HL-60/S4 treated with retinoic acid at 250 ng/mL for 4 days and 3 days (cell line): ENCODE results near the gene UCK1.

Experiments used
- in situ Hi-C: fragments of 300-500 bp; cut with MboI; formaldehyde crosslinking; loops from 2 replicates; pipeline ENCODE4 v1.7.0; 2022; ENCODE audit warnings: low sequenced_read_pairs

Gene UCK1

DNA sequence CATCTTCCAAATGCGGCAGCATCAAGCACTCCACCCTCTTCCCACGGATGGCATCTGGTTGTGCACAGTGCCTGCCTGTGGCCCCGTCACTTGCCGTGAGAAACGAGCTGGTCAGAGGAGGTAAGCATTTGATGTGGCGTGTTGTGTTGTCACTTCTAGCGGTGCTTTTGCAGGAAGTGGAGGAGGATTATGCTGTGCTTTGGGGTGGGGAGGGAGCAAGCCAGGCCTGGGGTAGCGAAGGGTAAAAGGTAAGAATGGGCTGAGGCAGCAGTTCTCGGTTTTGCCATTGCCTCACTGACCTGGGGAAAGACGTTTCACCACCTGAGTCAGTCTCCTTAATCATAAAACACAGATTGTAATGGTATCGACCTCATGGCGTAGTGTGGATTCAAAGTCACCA, 30.7 kb downstream of the UCK1 start:
- in situ Hi-C loops = no loop called here

- in situ Hi-C loops = no loop called here
Observed at GRCh38 chr9:131499254-131499767, 31.8 kb downstream of the UCK1 start.

- in situ Hi-C loops = no loop called here
Observed at GRCh38 chr9:131496844-131497405, 34.1 kb downstream of the UCK1 start.

DNA sequence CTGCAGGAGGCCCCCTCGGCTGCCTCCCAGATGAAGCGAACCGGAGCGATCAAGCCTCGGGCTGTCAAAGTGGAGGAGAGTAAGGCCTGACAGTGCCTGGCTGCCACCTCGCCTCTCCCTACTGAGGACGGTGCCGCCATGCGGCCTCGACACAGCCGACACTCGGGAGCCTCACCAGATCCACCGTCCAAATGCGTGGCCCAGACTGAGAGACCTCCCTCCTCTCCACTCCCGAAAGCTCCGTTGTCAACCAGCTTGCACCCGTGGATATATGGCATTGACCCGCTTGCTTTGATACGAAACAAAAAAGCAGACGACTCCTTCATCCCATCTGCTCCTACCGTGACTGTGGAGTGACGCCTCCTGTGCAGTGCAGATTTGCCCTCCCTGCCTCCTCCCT, 35.3 kb downstream of the UCK1 start:
- in situ Hi-C loops = no loop called here

DNA sequence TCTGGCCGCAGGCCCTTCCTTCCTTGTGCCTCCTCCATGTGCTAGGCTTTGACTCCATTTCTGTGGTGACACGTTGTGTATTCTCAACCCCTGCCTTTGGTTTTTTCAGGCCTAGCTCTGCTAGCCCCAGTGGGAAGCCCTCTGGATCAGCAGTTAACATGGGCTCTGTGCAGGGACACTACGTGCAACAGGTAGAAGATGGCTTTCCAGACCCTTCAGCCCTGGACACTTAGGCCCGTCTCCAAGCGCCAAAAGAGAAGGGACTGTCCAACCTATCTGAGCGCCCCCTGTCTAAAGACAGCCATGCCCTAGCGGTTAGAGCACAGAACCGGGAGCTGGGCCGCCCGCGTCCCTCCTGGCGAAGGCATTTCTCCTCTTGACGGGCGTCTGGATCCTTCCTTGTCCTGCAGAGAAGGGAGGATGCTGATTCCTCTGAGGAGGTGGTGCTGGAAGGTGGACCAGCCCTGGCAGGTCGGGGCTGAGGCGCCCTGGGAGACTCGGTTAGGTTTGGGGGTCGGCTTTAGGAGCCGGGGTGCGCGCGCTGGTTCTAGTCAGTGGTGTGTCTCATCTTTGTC, 36.7 kb downstream of the UCK1 start:
- in situ Hi-C loops = no loop called here

GRCh38 chr9:131492070-131492469, 39.0 kb downstream of the UCK1 start:
- in situ Hi-C loops = no loop called here

DNA sequence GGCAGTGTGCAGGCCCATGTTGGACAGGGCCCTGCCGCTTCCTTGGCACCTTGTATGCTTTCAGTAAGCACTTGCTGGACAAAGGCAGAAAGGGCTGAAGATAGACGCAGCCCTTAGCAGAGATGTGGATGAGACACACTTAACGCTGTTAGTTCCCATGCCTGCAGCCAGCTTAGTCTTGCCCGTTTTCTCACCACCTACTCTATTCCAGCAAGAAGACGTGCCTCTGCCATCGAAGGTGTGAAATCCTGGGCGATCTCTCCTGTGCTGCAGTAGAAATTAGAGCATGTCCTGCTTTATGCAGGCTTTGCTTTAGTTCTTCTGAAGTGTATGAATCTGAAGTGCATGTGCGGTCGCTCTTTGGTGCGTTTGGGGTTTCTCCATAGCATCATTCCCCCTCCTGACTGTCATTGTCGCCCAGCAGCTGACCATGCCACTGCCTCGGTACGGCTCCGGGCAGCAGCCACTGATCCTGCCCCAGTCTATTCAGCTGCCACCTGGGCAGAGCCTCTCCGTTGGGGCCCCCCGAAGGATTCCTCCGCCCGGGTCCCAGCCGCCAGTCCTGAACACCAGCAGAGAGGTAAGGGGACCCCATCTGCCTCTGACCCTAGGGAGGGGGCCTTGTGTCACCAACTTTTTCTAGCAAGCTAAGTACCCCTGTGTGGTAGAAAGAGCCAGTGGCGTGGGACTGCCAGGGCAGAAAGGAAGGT, 39.9 kb downstream of the UCK1 start:
- in situ Hi-C loops = no loop called here

GRCh38 chr9:131490514-131490913, 40.5 kb downstream of the UCK1 start:
- in situ Hi-C loops = no loop called here

DNA sequence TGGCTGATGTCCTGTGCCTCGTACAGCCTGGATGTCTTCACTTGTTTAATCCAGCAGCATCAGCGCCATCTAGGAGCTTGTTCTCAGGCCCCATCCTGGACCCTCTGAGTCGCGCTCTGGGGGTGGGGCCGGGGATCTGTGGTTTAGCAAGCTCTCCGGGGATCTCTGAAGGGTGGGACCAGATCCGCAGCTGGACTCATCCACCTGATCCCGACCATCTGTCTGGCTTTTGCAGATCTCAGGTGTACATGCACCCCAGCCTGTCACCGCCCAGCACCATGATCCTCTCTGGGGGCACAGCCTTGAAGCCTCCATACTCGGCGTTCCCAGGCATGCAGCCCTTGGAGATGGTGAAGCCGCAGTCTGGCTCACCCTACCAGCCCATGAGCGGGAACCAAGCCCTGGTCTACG, 43.4 kb downstream of the UCK1 start:
- in situ Hi-C loops = no loop called here

GRCh38 chr9:131487001-131487400, 44.1 kb downstream of the UCK1 start:
- in situ Hi-C loops = no loop called here

DNA sequence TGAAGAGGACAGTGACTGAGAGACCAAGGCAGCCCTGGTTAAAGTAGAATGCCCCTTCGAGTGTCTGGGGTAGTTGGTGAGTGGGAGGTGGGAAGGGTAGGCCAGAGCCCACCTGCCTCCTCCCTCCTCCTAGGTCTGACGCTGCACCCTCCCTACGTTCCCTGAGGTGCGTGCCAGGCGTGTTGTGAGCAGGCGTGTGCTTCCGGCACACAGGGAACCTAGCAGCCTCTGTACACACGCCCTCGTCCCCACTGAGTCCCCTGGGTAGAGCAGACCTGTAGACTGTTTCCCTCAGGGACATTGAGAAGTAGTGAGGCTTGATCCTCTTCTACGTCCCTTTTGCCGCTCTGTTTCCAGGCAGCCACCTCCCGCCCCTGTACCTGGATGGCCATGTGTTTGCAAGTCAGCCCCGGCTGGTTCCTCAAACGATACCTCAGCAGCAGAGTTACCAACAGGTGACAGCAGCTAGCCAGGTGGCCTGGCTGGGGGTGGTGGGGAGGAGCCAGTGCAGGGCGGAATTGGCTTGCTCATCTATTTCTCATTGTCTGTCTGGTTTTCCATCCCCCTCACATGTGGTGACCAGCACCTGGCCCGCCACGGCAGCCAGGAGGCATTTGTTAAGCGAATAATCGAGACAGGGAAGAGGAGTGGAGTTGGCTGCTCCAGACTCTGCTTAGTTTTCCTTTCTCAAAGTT, 45.2 kb downstream of the UCK1 start:
- in situ Hi-C loops = no loop called here

DNA sequence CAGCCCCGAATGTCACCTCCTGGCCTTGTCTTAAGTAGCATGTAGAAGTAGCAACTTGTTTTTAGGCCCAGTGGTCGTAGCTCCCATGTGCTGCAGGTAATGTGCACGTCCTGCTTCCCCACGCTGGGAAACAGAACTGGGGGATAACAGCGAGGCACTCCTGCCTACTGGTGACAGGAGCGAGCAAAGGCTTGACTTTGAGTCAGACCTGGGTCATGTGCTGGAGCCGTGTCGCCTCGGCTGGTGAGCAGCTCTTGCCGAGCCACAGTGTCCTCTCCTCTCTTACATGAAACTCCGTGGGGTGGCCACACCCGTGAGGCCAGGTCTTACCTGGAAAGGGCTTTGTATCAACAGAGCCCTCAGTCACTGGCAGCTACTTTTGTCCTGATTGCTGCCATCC, 45.9 kb downstream of the UCK1 start:
- in situ Hi-C loops = no loop called here

GRCh38 chr9:131484560-131485185, 46.4 kb downstream of the UCK1 start:
- in situ Hi-C loops = no loop called here

DNA sequence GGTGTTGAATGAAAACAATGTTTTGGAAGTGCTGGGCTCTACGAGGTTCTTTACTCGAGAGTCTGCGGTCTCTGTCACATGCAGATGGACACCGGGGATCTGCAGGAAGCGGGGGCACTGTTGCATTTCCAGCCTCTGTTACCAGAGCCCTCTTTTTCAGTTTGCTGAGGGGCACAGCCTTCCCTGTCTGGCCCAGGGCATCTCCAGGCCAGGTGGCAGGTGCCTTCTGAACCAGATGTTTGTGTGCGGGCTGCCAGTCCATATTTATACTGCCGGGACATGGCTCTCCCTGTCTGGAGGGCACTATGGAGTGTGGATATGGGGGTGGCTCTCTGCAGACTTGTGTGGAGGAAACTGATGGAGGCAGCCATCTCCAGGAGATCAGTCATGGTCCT, 47.0 kb downstream of the UCK1 start:
- in situ Hi-C loops = no loop called here

DNA sequence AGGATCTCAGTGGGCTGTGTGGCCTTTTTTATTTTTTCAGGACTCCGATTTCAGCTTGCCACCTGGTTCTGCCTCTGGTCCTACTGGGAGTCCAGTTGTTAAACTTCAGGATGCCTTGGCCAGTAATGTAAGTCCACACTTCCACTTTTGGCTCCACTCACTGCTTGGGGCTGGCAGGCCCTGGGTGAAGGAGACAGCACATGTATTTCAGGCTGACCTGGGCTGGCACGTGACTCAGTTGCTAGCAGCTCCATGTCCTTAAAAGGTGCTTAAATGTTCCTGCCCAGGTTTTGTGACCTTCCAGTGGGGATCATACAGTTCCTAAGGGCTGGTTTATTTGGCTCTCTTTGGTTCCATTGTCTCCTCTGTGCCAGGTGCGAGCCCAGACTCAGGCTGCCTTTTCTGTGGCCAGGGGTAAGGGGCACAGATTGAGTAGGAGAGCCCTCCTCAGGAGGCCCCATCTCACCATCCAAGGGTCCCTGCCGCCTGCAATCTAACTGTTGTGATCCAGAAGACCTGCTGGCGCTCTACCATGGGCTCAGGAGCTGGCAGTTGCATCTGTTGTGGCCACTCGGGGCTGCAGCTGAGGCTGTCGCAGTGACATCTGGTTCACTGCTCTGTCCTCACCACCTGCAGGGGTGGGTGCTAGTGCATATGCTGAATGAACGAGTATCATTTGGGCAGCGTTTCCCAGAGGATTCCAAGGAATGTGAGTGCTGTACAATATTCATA, 47.6 kb downstream of the UCK1 start:
- in situ Hi-C loops = no loop called here

DNA sequence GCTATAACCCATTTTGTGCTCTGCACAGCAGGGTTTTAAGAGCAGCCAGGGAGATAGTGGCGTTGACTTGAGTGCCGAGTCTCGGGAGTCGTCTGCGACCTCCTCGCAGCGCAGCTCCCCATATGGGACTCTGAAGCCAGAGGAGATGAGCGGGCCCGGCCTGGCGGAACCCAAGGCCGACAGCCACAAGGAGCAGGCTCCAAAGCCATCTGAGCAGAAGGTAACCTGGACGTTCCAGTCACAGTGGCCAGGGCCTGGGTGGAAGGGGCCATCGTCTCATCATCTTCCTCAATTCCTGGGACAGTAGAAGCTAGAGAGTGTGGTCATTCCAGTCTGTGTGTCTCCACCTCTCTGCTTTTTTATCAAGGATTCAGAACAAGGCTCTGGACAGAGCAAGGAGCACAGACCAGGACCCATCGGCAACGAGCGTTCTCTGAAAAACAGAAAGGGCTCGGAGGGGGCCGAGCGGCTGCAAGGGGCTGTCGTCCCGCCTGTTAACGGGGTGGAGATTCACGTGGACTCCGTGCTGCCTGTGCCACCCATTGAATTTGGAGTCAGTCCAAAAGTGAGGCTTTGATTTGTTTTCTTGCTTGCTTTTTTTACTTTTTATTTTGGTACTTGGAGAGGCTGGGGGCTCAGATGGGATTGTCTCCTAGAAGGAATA, 48.6 kb downstream of the UCK1 start:
- in situ Hi-C loops = no loop called here

DNA sequence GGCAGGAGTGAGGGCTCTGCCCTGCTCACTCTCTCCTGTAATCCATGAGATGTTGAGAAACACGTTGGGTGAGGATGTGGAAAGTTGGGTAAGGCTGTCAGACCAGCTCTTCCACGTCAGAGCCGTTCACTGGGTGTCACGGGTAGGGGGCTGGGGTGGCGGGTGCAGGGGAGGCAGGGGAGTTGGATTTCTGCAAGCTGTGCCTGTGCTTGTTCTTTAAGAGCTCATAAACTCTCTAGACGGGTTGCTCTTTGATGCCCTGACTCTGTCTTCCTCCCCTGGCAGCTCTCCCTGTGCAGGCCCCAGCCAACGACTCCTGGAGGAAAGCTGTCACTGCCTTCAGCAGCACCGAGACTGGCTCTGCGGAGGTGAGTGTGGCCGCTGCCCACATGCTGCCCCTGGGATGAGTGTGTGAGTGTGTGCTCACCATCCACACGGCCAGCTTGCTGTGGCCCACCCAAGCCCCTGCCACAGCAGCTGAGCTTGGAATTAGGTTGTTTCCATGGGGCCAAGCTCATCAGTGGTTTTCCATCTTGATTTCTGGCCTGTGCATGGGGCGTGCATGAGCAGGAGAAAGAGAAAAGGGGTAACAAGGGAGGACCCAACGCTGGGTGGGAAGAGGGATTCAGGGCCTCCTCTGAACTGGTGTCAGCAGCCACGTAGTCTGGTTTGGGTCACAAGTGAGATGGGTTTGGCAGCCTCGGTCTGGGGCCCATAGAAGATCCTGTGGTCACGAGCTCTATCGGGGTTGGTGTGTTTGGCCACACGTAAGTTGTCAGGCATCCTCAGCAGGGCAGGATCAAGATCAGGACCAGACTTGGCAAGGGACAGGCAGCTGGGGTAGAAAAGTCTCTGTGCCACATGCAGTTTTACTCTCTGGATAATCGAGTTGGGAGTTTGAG, 49.4 kb downstream of the UCK1 start:
- in situ Hi-C loops = no loop called here

DNA sequence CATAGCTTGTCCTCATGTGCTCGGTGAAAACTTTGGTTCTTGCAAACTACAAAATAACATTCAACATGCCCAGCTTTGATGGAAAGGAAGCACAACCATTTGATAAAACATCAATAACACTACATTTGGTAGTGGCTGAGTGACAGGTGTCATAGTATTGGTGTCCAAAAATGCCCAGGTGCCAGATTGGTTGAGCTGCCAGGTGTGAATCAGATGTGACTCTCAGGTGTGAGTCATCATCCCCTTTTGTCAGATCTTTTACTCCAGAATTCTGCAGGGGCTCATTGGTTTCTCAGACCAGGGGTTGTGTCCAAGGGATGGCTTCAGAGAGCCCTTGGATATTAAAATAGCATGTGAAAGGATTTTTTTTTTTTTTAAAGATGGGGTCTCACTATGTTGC, 50.8 kb downstream of the UCK1 start:
- in situ Hi-C loops = no loop called here

DNA sequence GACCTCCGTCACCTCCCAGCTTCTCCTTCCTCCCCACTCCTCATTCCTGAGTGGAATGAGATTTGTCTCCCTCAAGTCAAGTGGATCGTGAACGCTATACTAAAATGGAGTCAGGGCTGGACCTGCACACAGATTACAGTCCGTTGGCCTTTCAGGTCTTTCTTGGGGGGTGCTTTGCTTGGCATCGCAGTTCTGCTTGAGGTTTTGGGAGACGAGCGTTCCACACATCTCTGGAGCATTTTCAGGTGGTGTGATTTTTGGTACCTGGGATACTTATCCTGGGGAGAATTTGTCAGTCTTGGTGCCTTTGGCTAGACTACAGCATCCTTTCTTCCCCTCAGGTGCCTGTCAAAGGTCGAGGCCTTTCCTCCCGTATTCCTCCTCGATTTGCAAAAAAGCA, 52.2 kb downstream of the UCK1 start:
- in situ Hi-C loops = no loop called here
